Measurements from ENCODE around the gene NT5C3A. TPM values are rescaled to one million over a fixed set of nuclear protein-coding genes. Genes with fewer than 3 reads are reported as not detected.
A peak's percentile ranks its signal among the peaks of the same experiment; 100 is the strongest.

NT5C3A gene
- total and polyA plus RNA-seq, 9 of the 15 experiments (the other 6 are each of a cell fraction or from before 2014, with no cell fraction given): 18.6 to 60.1 (median 40.0) TPM

DNA sequence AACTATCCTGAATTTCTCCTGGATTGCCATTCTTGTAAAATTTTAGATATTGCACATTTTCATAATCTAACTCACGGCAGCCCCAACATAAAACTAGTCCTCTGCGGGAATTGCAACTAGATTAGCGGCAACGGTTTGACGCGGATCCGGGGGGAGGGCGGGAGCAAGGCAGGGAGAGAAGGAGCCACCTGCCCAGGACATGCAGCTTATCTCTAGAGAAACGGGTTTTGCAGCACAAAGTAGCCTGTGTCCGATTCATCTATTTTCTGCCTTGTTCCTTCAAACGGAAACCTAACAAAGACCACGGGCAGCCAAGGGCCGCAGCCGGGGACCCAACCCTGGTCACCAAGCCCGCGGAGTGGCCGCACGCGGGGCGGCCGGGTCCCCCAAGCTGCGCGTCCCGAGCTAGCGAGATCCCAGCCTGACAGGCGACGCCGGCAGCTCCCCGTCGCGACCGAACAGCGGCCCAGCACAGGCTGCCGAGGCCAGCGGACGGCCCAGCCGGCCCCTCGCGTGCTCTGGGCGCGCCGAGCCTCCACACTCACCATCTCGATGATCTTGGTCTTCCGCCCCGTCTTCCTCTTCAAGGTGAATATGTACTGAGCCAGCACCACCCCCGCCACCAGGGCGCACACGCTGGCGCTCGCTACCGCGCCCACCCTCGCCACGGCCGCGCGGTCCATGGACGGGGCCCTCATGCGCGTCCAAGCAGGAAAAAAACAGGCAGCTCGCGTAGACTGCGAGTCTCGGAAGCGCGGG lies at the start of gene NT5C3A (continued):
- 0 out of 2 replicates have a peak, but pooled peaks have one; percentile 26 for TF ChIP-seq CBFB (CRISPR knock-in tag; IDR thresholded peaks at IDR 0.05)
- no peak for TF ChIP-seq ZNF12 (CRISPR knock-in tag; IDR thresholded peaks at IDR 0.05)
- no peak for TF ChIP-seq ZNF507 (tag; conservative IDR thresholded peaks at IDR 0.05)
- TF ChIP-seq, protein P1, sequence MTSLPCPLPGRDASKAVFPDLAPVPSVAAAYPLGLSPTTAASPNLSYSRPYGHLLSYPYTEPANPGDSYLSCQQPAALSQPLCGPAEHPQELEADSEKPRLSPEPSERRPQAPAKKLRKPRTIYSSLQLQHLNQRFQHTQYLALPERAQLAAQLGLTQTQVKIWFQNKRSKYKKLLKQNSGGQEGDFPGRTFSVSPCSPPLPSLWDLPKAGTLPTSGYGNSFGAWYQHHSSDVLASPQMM (CRISPR knock-in tag; IDR thresholded peaks at IDR 0.05): no peak
- no peak; the same call in 1 of the 2 replicates for TF ChIP-seq ETV5 (CRISPR knock-in tag; IDR thresholded peaks at IDR 0.05; ENCODE audit: low read depth)
- TF ChIP-seq ARNT (IDR thresholded peaks at IDR 0.05): no peak
- TF ChIP-seq SP1 (CRISPR knock-in tag; IDR thresholded peaks at IDR 0.05): peak; percentile 69
- TF ChIP-seq SIX5 (IDR thresholded peaks at IDR 0.05; ENCODE audit: borderline replicate concordance in 1 of 2, insufficient read depth in 1 of 2, low read depth in 1 of 2, low read length in 2 of 2): no peak
- TF ChIP-seq RBM17 (IDR thresholded peaks at IDR 0.05; ENCODE audit: borderline replicate concordance, low read depth, low read length): no peak
- peak; percentile 81 for TF ChIP-seq POLR2A (conservative IDR thresholded peaks at IDR 0.05)
- peak; percentile 57; the same call in 1 of the 2 replicates for TF ChIP-seq CREM (IDR thresholded peaks at IDR 0.05; ENCODE audit: low read depth)
- TF ChIP-seq, protein P2, sequence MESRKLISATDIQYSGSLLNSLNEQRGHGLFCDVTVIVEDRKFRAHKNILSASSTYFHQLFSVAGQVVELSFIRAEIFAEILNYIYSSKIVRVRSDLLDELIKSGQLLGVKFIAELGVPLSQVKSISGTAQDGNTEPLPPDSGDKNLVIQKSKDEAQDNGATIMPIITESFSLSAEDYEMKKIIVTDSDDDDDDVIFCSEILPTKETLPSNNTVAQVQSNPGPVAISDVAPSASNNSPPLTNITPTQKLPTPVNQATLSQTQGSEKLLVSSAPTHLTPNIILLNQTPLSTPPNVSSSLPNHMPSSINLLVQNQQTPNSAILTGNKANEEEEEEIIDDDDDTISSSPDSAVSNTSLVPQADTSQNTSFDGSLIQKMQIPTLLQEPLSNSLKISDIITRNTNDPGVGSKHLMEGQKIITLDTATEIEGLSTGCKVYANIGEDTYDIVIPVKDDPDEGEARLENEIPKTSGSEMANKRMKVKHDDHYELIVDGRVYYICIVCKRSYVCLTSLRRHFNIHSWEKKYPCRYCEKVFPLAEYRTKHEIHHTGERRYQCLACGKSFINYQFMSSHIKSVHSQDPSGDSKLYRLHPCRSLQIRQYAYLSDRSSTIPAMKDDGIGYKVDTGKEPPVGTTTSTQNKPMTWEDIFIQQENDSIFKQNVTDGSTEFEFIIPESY (CRISPR knock-in tag; IDR thresholded peaks at IDR 0.05): no peak; the same call in 1 of the 2 replicates
- TF ChIP-seq GABPB1 (CRISPR knock-in tag; IDR thresholded peaks at IDR 0.05): peak; percentile 14
- TF ChIP-seq ASH1L (IDR thresholded peaks at IDR 0.05; ENCODE audit: borderline replicate concordance, low read depth, partially characterized antibody): no peak
- TF ChIP-seq, protein P3, sequence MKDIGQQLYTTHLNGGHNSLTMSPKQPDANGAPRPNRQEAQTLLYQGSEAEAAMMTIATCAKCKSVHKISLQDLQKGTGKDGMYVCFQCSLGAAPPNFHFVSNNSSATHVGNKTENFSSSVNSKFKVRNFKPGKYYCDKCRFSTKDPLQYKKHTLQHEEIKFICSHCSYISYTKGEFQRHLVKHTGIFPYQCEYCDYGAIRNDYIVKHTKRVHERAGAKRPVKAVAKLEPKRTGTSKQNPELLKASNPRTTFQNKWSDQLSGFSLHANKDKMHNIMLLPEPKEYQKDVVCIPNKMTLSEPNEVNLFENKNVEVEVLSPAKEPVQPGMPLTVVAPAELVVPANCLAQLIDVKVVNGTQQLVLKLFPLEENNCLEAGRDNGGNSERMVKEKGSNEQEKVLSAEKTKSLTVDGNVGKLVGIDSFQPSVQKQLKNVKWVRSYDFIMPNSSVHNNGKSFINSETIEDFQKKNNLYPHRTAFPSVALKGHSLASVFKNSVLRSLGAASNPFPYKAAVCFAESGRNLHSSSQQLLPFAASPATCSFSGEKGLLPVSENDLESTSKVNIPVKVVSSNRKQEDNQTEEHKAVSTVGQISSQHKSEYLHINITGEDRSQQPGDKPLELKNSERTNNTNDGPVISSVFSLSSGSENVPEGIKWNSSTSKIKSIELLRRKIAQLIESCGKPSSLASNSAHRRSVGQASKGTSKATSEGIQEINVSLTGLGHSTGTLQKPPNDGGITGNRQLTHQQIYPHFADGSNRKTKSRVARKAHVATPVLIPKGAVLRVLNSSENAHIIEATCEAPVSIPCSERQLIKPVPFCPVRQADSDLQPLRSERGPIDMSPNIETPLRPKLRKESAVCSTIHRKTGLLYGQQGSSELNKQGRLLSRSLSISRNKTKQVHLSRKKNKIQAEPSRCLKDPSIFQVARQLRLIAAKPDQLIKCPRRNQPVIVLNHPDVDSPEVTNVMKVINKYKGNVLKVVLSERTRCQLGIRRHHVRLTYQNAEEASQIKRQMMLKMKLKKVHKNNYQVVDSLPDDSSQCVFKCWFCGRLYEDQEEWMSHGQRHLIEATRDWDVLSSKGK (CRISPR knock-in tag; IDR thresholded peaks at IDR 0.05): no peak
- TF ChIP-seq, protein P4, sequence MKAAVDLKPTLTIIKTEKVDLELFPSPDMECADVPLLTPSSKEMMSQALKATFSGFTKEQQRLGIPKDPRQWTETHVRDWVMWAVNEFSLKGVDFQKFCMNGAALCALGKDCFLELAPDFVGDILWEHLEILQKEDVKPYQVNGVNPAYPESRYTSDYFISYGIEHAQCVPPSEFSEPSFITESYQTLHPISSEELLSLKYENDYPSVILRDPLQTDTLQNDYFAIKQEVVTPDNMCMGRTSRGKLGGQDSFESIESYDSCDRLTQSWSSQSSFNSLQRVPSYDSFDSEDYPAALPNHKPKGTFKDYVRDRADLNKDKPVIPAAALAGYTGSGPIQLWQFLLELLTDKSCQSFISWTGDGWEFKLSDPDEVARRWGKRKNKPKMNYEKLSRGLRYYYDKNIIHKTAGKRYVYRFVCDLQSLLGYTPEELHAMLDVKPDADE (conservative IDR thresholded peaks at IDR 0.05; ENCODE audit: control insufficient read depth, low read depth, low read length): peak; percentile 42; the same call in 1 of the 2 replicates
- TF ChIP-seq, protein P5, sequence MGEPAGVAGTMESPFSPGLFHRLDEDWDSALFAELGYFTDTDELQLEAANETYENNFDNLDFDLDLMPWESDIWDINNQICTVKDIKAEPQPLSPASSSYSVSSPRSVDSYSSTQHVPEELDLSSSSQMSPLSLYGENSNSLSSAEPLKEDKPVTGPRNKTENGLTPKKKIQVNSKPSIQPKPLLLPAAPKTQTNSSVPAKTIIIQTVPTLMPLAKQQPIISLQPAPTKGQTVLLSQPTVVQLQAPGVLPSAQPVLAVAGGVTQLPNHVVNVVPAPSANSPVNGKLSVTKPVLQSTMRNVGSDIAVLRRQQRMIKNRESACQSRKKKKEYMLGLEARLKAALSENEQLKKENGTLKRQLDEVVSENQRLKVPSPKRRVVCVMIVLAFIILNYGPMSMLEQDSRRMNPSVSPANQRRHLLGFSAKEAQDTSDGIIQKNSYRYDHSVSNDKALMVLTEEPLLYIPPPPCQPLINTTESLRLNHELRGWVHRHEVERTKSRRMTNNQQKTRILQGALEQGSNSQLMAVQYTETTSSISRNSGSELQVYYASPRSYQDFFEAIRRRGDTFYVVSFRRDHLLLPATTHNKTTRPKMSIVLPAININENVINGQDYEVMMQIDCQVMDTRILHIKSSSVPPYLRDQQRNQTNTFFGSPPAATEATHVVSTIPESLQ (CRISPR knock-in tag; IDR thresholded peaks at IDR 0.05): peak; percentile 82; the same call in 1 of the 2 replicates
- TF ChIP-seq ZNF384 (IDR thresholded peaks at IDR 0.05; ENCODE audit: low read depth, low read length): peak; percentile 74
